NK-92 (cell line): ENCODE data around the gene TSGA10IP.
A peak's percentile ranks its signal among the peaks of the same experiment; 100 is the strongest.

Experiments
- DNase-seq: peaks from one replicate; lab custom pipeline; 2025; ENCODE audit not compliant: unreplicated experiment; lab: John Stamatoyannopoulos, UW

Gene TSGA10IP

DNA sequence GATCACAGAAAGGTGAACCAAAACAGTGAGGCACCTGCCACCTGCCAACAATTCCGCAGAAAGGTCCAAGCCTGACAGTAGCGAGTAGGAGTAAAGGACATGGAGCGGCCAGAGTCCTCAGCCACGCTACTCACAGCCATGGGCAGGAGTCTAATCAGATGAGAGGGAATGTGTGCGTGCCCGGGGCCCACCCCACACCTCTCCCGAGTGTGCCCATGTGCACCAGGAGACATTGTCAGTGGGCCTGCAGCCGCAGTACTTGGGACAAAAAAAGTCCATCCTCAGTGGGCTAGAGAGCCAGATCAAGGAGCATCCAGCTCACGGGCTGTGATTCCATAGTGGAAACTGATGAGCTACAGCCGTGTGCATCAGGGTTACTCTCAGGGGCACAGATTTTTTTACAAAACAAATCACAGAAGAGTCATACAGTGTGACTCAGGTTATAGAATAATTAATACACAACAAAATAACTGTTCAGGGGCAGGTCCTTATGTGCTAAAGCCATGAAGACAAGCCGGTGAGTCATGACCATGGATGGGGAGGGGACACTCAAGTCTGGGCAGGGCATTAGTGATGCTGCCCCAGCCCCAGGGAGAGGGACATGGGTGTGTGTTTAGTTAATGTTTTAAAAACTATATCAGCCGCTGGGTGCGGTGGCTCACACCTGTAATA, 28.3 kb downstream of the TSGA10IP start:
- DNase-seq, result no peak

DNA sequence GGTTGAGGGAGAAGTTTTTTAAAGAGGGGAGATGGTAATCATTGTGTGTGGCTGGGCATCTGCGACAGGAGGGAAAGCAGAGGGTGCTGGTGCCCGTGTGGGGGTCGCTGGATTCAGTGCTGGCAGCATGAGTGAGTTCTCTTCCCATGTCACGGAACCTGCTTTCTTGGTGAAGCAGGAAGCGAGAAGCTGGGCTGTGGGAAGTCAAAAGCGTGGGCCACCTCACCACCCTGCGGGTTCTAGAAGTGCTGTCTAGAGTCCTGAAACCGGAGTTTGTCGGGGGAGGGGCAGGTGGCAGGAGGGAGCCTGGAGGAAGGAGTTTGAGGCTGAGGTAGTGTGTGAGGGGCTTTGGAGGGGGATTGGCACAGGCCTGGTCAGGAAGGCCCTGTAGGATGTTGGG, 30.5 kb downstream of the TSGA10IP start:
- DNase-seq, result no peak

DNA sequence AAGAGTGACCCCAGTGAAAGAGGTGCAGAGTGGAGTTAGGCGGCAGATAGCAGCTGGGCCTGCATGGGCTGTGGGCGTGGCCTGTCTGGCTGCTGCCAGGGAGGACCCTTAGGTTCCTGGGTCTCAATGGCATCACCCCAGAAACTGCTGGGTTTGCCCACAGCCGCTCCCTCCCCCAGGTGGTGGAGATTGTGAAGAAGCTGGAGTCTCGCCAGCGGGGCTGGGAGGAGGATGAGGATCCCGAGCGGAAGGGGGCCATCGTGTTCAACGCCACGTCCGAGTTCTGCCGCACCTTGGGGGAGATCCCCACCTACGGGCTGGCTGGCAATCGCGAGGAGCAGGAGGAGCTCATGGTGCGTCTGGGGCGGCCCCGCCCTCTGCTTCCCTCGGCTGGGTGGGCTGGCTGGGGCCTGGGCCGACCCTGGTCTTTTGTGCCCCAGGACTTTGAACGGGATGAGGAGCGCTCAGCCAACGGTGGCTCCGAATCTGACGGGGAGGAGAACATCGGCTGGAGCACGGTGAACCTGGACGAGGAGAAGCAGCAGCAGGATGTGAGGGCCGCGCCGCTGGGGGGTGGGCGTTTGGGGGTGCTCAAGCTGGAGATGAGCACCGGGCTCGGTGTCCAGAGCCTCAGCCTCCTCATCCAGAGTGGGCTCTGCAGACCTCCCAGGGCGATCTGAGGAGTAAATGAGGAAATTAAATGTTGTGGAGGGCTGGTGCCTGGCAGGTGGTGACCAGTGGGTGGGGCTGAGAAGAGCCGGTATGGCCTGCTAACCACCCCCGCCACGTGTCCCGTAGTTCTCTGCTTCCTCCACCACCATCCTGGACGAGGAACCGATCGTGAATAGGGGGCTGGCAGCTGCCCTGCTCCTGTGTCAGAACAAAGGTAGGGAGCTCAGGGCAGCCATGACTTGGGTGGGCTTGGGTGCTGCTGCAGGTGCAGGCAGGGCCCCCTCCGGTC, 31.2 kb downstream of the TSGA10IP start:
- no peak for DNase-seq

DNA sequence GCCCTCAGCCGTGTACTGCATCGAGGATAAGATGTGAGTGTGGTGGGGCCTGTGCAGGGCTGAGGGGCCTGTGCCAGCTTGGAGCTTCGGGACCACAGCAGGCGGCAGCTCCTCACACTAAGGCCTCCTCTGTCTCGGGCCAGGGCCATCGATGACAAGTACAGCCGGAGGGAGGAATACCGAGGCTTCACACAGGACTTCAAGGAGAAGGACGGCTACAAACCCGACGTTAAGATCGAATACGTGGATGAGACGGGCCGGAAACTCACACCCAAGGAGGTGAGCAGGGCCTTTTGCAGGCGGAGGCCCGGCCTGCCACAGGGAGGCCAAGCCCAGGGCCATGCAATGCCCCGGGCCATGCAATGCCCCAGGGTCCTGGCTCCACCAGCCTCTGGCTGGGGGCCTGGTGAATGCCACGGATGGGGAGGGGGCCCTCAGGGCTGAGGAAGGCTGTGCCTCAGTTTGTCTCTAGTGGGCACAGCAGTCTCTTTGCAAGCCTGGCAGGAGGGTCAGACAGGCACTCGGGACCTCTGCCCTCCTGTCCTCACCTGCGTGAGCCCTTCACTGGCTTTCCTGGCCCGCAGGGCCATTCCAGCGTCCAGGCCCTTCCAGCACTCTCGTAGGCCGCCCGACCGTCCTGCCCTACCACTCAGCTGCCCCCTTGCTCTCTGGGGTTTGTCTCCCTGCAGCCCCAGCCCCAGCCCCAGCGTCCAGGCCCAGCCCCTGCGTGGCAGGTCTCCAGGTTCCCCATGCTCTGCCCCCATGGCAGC, 32.5 kb downstream of the TSGA10IP start:
- DNase-seq, result no peak

DNA sequence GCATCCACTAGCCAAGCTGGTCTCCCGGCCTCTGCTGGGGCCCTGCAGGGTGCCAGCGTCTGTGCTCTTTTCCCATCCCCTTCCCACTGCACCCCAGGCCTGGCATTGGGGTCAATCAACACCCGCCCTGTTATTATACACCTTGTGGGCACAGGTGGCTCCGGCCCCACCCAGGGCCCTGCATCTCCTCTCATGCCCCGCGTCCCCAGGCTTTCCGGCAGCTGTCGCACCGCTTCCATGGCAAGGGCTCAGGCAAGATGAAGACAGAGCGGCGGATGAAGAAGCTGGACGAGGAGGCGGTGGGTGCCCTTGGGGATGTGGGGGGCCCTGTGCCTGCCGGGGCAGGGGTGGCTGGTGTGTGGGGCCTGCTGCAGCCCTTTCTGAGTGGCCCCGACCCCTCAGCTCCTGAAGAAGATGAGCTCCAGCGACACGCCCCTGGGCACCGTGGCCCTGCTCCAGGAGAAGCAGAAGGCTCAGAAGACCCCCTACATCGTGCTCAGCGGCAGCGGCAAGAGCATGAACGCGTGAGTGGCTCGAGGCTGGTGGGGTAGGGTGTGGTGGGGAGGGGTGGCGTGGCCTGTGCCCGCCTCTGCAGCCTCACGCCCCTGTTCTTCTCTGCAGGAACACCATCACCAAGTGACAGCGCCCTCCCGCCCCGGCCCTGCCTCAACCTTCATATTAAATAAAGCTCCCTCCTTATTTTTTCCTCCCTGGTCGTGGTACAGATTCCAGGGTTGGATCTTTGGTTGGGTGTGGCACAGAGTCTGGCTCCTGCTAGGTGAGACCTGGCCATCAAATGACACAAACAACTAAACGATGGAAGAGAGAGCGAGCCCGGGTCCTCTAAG, 33.3 kb downstream of the TSGA10IP start:
- DNase-seq, result no peak

DNA sequence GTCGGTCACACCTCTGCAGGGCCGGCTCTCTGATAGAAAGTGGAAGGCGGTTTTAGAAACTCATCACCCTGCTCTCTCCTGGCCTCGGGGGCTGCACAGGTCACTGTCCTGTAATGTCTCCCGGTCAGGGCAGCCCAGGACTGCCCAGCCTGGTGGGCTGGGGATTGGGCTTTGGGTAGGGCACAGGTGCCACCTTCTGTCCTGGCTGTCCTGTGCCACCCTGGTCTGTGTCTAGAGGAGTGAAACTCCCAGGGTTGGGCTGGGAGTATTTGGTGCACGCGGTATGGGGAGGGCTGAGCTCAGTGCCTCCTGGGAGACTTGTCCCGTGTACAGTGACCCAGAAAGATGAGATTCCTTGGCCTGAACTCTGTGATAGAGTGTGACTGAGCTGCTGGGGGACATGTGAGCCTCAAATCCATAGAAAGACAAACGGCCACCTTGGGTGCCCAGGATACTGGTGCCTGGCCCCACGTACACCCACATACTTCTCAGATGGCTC, 34.0 kb downstream of the TSGA10IP start:
- no peak for DNase-seq

DNA sequence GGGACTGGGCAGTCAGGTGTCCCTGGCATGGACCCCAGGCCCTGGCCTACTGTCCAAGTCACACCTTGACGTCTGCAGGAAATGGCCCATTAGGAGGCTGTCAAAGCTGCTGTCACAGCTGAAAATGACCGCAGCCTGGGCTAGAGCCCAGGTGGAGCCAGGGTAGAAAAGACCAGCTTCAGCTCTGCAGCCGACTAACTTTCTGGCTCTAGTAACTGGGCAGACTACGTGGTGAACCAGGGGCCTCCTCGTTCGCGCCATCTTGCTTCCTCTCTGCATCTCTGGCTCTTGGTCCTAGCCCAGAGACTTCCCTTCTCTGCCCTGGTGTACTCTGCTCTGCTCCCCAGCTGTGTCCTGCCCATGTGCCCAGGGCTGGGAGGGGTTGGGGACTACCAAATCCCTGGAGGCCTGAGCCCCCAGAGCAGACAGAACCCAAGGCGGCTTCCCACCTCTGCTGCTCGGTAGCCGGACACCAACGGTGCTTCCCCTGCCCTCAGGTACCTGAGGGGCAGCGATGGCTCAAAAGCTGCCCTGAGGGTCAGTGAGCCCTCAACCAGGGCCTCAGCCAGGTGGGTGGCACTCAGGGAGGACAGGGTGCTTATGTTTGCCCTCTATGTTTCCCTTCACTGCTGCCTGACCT, 35.9 kb downstream of the TSGA10IP start:
- DNase-seq, result no peak

DNA sequence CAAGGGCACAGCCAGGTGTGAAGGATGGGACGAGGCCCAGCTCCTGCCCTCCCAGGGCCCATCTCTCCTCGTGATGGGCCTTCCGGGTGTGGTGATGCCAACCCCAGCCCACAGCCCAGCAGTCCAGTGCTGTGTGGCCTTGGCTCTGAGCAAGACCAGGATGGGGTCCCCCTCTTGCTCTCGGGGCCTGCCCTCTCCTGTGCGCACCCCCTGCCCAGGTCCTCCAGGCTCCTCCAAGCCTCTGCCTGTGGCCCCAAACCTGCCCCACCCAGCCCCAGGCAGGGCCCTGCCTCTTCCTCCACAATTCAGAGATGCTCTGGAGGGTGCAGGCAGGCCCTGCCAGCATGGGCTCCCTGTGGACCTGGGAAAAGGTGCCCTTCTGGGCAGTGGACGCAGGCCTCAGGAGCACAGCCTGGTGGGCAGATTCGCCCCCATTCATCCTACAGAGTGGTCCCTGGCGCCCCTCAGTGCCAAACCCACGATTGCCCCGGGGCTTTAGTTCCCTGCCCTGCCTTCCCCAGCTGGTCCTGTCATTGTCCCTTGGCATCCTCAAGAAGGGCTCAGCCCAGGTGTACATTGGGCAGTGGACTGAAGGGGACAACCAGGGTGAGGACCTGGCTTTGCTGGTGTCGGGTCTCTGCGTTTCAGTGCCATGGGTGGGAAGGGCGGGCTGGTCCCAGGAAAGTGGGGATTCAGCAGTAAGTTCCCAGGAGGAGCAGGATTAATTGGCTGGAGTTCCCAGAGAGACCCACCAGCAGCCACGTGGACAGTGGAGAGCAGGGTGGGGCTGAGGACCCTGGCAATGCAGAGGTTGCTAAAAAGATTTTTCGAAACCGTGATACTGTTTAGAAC, 36.9 kb downstream of the TSGA10IP start:
- no peak for DNase-seq

DNA sequence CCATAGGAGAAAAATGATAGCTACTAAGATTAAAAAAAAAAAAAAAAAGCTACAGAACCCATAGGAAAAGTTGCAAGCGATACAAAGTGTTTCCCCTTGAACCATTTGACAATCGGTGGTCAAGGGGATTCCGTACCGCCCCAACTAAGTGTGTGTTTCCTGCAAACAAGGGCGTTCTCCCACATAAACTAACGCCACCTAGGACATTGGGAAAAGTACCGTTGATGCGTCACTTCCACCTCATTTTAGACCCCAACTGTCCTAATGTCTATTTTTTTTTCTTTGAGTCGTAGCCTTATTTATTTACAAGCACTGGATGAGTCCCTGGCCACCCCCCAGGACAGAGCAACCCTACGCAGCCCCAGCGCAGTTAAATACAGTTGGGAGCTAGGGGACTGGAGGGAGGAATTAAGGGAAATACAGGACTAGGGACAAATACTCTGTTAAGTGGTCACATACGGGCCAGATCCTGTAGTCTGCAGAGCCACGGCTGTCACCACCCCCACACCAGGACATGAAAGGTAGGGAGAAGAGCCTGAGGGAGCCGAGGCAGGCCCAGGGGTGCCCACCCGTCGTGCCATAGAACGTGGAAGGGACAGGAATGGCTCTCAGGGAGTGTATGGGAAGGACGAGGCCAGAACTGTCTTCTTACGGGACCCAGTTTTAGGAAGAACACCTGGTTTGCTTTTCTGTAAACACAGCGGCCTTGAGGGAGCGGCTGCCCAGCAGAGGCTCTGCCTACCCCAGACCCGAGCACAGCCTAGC, 37.7 kb downstream of the TSGA10IP start:
- DNase-seq, result no peak

DNA sequence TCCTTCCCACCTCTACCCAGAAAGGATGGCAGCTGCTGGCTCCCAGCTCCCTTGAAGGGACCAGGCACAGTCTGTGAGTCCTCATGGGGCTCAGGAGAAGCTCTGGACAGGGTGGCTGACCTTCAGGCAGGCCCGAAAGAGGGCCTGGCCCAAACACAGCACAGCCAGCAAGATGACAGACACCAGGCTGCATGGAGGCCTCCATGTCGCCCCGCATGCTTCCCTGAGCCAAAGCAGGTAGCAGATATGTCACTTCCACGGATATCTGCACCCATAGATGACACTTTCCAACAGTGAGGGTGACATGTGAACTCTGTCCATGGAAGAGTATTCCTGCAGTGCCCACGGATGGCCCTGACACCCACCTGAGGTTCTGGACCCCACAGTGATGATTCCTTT, 38.3 kb downstream of the TSGA10IP start:
- no peak for DNase-seq

DNA sequence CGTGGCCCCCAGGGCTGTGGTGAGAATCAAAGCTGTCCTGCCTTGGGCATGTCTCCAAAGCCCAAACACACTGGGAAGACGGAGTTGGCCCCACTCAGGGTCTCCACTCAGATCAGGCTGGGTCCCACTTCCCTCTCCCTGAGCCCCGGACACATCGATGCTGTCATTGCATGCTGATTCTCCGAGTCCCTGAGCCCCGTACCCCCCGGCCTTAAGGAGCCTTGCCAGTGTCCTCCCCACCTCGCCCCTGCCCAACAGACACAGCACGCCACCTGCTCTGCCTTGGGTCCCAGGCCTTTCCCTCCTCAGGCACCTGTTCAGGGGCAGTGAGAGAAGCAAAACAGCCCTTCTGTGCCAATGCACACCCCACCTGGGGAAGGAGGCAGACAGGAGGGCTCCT, 42.1 kb downstream of the TSGA10IP start:
- DNase-seq, result no peak

DNA sequence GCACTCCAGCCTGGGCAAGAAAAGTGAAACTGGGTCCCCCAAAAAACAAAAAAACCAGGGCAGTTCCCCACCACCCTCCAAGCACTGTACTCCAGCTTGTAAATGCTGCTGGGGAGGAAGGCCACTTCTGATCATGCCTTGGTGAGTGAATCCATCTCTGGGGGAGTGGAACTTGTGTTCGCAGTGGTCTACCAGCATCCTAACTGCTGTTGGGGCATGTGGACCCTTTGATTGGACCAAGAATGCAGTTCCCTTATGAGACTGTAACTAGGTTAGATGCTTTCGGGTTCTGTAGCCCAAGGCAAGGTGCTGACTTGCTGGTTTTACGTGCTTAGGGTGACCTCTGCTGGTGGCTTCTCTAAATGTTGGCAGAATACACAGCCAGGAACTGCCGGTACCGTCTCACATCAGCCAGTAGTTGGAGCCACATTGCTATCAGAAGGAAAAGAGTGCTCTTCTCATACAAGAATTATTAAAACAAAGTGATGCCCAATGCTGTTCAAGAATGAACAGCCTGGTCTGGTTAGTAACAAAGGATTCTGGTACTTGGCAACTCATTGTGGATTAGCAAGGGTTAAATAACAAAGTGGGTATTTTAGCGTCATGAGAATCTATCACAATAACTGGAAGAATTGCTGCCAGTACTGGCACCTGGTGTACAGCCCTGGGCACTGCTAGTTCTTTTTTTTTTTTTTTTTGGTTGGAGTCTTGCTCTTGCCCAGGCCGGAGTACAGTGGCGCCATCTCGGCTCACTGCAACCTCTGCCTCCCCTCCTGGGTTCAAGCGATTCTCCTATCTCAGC, 43.7 kb downstream of the TSGA10IP start:
- DNase-seq, result peak; percentile 63

DNA sequence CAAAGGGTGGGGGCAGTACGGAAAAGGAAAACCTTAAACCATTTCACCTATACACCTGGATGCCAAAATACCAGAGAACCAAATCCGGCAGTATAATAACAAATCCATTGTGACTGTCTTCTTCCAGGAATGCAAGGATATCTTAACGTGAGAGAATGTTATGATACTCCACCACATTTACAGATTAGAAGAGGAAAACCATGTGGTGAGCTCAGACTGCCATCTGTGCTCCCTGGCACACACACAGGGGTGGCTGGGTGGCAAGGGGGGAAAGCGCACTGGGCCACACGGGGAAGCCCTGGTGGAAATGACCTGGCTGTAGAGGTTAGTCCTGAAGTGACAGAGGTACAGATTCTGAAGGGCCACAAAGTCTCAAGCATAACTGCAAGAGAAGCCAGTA, 46.8 kb downstream of the TSGA10IP start:
- no peak for DNase-seq

DNA sequence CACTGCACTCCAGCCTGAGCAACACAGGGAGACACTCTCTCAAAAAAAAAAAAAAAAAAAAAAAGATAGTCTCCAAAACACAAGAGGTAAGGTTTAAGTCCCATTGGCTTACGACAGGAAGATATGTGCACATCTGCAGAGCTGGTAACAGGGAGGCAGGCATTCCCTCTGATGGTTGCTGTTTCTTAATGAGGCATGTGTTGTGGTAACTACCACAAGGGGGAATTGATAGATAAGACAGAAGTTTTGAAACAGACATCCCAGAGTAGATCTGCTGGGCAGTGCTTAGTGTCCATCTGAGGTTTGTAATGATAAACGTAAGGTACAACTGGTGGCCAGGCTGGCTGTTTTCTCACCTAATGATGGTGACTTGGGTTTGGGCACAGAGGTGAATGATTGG, 52.0 kb downstream of the TSGA10IP start:
- no peak for DNase-seq

DNA sequence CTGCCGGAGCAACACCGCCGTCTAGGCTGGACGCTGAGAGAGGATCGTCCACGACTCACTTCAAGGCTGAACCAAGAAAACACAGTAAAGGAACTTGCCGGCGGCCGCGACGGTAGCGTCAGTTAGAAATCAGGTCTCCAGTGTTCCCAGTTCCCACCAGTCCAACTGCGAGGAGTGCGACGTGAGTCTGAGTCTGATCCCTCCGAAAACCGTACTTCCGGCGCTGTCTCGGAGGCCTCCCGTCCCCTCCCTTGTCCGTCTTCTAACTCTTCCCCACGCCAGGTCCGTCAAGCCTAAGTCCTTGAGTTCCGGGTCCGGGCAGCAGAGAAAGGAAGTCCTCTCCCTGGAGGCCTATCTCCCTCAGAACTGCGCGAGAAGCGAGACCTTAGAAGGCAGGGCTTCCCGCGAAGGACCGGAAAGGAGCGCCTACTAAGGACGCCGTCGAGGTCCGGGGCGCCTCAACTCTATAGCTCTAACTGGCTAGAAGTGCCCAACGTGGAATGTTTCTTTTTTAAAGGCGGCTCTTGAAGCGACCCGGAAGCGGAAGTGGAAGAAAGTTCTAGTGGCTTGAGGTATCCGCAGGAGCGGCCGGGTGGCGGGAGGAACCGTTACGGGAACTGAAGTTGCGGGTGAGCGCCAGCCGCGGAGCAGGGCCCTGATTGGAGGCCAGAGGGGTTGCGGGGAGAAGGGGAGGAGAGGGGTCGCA, 56.8 kb downstream of the TSGA10IP start, which contains the start of the genes BANF1 and EIF1AD:
BANF1 (plus strand) TSS at position 562 of the 706 bp plus-strand sequence. CDS start 748 bp downstream, outside the sequence.
EIF1AD (minus strand) TSS at position 216 of the 706 bp plus-strand sequence. CDS start 1,768 bp downstream, outside the sequence.
- DNase-seq, result peak; percentile 63

DNA sequence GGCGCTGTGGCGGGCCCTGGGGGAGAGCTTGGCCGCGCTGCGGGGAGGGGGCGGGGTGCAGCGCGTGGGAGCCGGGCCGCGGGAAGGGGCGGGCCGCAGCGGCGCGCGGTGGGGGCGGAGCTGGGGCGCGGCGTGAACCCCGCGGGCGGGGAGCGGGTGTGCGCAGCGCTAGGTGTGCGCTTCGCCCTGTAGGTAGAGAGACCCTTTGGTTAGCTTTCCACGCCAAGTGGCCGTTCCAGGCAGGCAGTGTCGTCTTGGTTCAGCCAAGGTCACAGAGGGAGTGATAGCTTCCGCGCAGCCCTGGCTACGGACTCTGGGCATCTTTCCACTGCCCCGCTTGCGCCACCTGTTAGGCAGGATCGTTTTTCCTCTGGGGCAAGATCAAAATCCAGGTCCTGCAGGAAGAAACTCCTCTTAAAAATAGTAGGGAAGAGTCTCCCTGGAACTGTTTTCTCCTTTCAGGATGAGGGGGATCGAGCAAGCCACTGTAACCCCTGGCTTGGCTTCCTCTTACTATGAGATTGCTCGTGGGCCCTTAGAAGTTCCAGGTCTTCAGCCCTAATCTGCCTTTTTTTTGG, 57.5 kb downstream of the TSGA10IP start:
- DNase-seq, result no peak
